Endothelial cell of umbilical vein (primary cell): ENCODE data around the gene BTN1A1. TPM values are rescaled to one million over a fixed set of nuclear protein-coding genes. Genes with fewer than 3 reads are reported as not detected.

Source experiments
- BruUV-seq: library from RNA; stranded (reverse); fragments of 400-500 nt; replicated peaks from 2 replicates; lab custom pipeline; 2021; lab: Mats Ljungman, UMichigan
- CTCF ChIA-PET: fragments of 300-600, 350-600 bp; sonication (Branson Sonifier 250); formaldehyde crosslinking; loops from one replicate; lab custom pipeline; 2021; ENCODE audit warnings: antibody characterized with exemption, inconsistent platforms; lab: Charles Lee
- POLR2A ChIA-PET: fragments of 300-600, 350-600 bp; sonication (Branson Sonifier 250); formaldehyde crosslinking; loops from one replicate; lab custom pipeline; 2021; ENCODE audit warnings: antibody characterized with exemption, inconsistent platforms; lab: Charles Lee
- DNase-seq: peaks from one replicate; pipeline ENCODE4 v3.0.0-alpha.2; 2011; ENCODE audit warnings: low read depth, low spot score
- FAIRE-seq: peaks from 2 replicates; lab custom pipeline; 2011; peaks lifted over from hg19 to GRCh38; lab: Jason Lieb, UNC
- H2AFZ ChIP-seq: 2 replicates; pipeline ENCODE4 v1.6.0; 2012; ENCODE audit warnings: low read depth, low read length, control low read depth, inconsistent platforms
- H3K27ac ChIP-seq: 2 replicates; pipeline ENCODE4 v1.5.1; 2011; ENCODE audit warnings: low read depth, mild to moderate bottlenecking, control low read depth, low read length, moderate library complexity; ENCODE audit not compliant: insufficient read depth
- H3K27me3 ChIP-seq, 2 experiments: 2 replicates each; pipeline versions ENCODE4 v1.6.0 to v1.6.1; 2011; ENCODE audit warnings: low read length in 2 of 2, mixed read lengths in 1 of 2; ENCODE audit not compliant: control insufficient read depth in 2 of 2, insufficient read depth in 2 of 2
- H3K36me3 ChIP-seq, 2 experiments: 2 replicates in 1 of 2; 3 replicates in 1 of 2; pipeline ENCODE4 v1.5.1; 2011; ENCODE audit warnings: low read length in 2 of 2, mild to moderate bottlenecking in 1 of 2, moderate library complexity in 1 of 2; ENCODE audit not compliant: control insufficient read depth in 2 of 2, insufficient read depth in 2 of 2; ENCODE audit errors: extremely low read depth in 1 of 2
- H3K4me1 ChIP-seq: 3 replicates; pipeline ENCODE4 v1.5.1; 2011; ENCODE audit warnings: mild to moderate bottlenecking, low read length; ENCODE audit not compliant: control insufficient read depth, insufficient read depth; ENCODE audit errors: extremely low read depth
- H3K4me2 ChIP-seq: 2 replicates; pipeline ENCODE4 v1.6.1; 2011; ENCODE audit warnings: low read length, control low read depth, mixed read lengths; ENCODE audit not compliant: insufficient read depth
- H3K4me3 ChIP-seq, 3 experiments: fragments of 200-600 bp in 1 of 3; sonication (generic), shearing (Covaris generic) in 1 of 3; replicated peaks in 1 of 3; 2 replicates each; pipeline ENCODE4 v1.5.1; 2011 to 2016; ENCODE audit warnings: control low read depth in 3 of 3, low read length in 3 of 3, mild to moderate bottlenecking in 2 of 3, inconsistent platforms in 1 of 3, low read depth in 1 of 3, moderate library complexity in 1 of 3; ENCODE audit not compliant: insufficient read depth in 1 of 3
- H3K79me2 ChIP-seq: 2 replicates; pipeline ENCODE4 v1.6.0; 2012; ENCODE audit warnings: low read length, inconsistent platforms; ENCODE audit not compliant: control insufficient read depth, insufficient read depth
- H3K9ac ChIP-seq: replicated peaks from 2 replicates; pipeline ENCODE3; 2011; ENCODE audit warnings: low read length, control low read depth; ENCODE audit not compliant: insufficient read depth; ENCODE audit errors: extremely low read depth
- H3K9me1 ChIP-seq: replicated peaks from 3 replicates; pipeline ENCODE4 v1.6.0; 2011; ENCODE audit warnings: mild to moderate bottlenecking, low read length; ENCODE audit not compliant: control insufficient read depth, insufficient read depth; ENCODE audit errors: extremely low read depth
- H3K9me3 ChIP-seq: replicated peaks from 2 replicates; pipeline ENCODE4 v1.5.1; 2012; ENCODE audit warnings: low read length, inconsistent platforms; ENCODE audit not compliant: control insufficient read depth, insufficient read depth
- H4K20me1 ChIP-seq: replicated peaks from 2 replicates; pipeline ENCODE3; 2011; ENCODE audit warnings: mild to moderate bottlenecking, low read length; ENCODE audit not compliant: control insufficient read depth, insufficient read depth; ENCODE audit errors: extremely low read depth
- EZH2 ChIP-seq: IDR thresholded peaks from 2 replicates; pipeline ENCODE4 v1.6.1; 2012; ENCODE audit warnings: borderline replicate concordance, low read depth, mild to moderate bottlenecking, moderate library complexity, low read length, inconsistent platforms; ENCODE audit not compliant: severe bottlenecking
- FOS ChIP-seq: IDR thresholded peaks from 2 replicates; pipeline ENCODE4 v1.6.1; 2011; ENCODE audit warnings: mild to moderate bottlenecking, low read length, moderate library complexity, borderline replicate concordance; ENCODE audit not compliant: insufficient read depth
- GATA2 ChIP-seq: IDR thresholded peaks from 2 replicates; pipeline ENCODE4 v1.7.0; 2011; ENCODE audit warnings: low read depth, mild to moderate bottlenecking, moderate library complexity, mixed read lengths, low read length; ENCODE audit not compliant: insufficient read length, insufficient read depth
- JUN ChIP-seq: IDR thresholded peaks from 2 replicates; pipeline ENCODE4 v1.6.1; 2011; ENCODE audit warnings: borderline replicate concordance, low read depth; ENCODE audit not compliant: insufficient read length, insufficient read depth
- MAX ChIP-seq: IDR thresholded peaks from 2 replicates; pipeline ENCODE4 v1.6.1; 2011; ENCODE audit not compliant: insufficient read depth, insufficient read length
- MYC ChIP-seq: IDR thresholded peaks from one replicate; pipeline ENCODE4 v1.6.1; 2011; ENCODE audit warnings: mild to moderate bottlenecking, low read depth, low read length
- POLR2A ChIP-seq: IDR thresholded peaks from 2 replicates; pipeline ENCODE4 v1.6.1; 2012; ENCODE audit warnings: low read depth, mild to moderate bottlenecking, control low read depth, low read length
- POLR2AphosphoS5 ChIP-seq: IDR thresholded peaks from 2 replicates; pipeline ENCODE4 v1.6.1; 2012; ENCODE audit warnings: low read depth, mild to moderate bottlenecking, control low read depth, low read length, moderate library complexity; ENCODE audit not compliant: insufficient read depth
- dilution Hi-C: fragments of 300-500 bp; cut with MboI; formaldehyde crosslinking; loops from one replicate; pipeline ENCODE4 v1.15.0; 2019; ENCODE audit warnings: low sequenced_read_pairs; ENCODE audit not compliant: extremely low pct_ligation_motif_present
- intact Hi-C: fragments of 100-400 bp; cut with micrococcal nuclease; formaldehyde crosslinking; loops from one replicate; pipeline ENCODE4 v1.10.0; 2022
- polyA plus RNA-seq, 4 experiments: library from polyadenylated mRNA; depleted of rRNA in 3 of 4; stranded (reverse) in 3 of 4; unstranded in 1 of 4; fragments of >200 nt; gene quantifications; 2 replicates each; pipeline versions ENCODE4 v1.2.1 to v1.2.3, GENCODE V29; 2011 to 2012; ENCODE audit warnings: missing spikeins in 1 of 4
- total RNA-seq: library from RNA; stranded (reverse); gene quantifications from 2 replicates; pipeline ENCODE4 v1.2.3, GENCODE V29; 2021
- TF ChIP-seq, protein P1 (sequence below), 2 donors: IDR thresholded peaks; 1 replicate in 1 of 2; 2 replicates in 1 of 2; pipeline ENCODE4 v1.5.1; 2011; ENCODE audit warnings: low read length in 2 of 2, mild to moderate bottlenecking in 2 of 2, moderate library complexity in 2 of 2, control low read depth in 1 of 2, inconsistent platforms in 1 of 2, low read depth in 1 of 2; ENCODE audit not compliant: insufficient read depth in 1 of 2; ENCODE audit errors: extremely low read depth in 1 of 2

Gene BTN1A1
- total and polyA plus RNA-seq, 2 donors (not counting 3 experiments of a cell fraction or from before 2014, with no cell fraction given), result not detected

GRCh38 chr6:26470643-26471042 is 29.5 kb upstream of the BTN1A1 start:
- peaks cover 10 to 22% of the 10 kb centered on the region in 2 experiments for H3K36me3 ChIP-seq
- POLR2A ChIA-PET, result no interaction called here
- CTCF ChIA-PET, result no interaction called here
- no peak overlapping the region for H3K9ac ChIP-seq
- no peaks in the 10 kb centered on the region for H3K79me2 ChIP-seq
- no peak overlapping the region for H2AFZ ChIP-seq
- no peak overlapping the region for H3K27ac ChIP-seq
- intact Hi-C loops (no loop called here), dilution Hi-C loops (no loop called here)
- H3K4me1 ChIP-seq, result peaks cover 15% of the 10 kb centered on the region
- H3K4me2 ChIP-seq, result no peak overlapping the region
- H3K9me1 ChIP-seq, result no peaks in the 10 kb centered on the region
- no peak overlapping the region for H3K4me3 ChIP-seq
- no peak for DNase-seq
- no peaks in the 10 kb centered on the region for H3K9me3 ChIP-seq
- no peaks in the 10 kb centered on the region for H3K27me3 ChIP-seq
- no peak for TF ChIP-seq EZH2
- TF ChIP-seq POLR2A, result no peak
- TF ChIP-seq JUN, result no peak
- no peak for TF ChIP-seq MAX
- no peak for TF ChIP-seq POLR2AphosphoS5
- no peak for TF ChIP-seq MYC
- TF ChIP-seq GATA2, result no peak
- TF ChIP-seq, protein P1, sequence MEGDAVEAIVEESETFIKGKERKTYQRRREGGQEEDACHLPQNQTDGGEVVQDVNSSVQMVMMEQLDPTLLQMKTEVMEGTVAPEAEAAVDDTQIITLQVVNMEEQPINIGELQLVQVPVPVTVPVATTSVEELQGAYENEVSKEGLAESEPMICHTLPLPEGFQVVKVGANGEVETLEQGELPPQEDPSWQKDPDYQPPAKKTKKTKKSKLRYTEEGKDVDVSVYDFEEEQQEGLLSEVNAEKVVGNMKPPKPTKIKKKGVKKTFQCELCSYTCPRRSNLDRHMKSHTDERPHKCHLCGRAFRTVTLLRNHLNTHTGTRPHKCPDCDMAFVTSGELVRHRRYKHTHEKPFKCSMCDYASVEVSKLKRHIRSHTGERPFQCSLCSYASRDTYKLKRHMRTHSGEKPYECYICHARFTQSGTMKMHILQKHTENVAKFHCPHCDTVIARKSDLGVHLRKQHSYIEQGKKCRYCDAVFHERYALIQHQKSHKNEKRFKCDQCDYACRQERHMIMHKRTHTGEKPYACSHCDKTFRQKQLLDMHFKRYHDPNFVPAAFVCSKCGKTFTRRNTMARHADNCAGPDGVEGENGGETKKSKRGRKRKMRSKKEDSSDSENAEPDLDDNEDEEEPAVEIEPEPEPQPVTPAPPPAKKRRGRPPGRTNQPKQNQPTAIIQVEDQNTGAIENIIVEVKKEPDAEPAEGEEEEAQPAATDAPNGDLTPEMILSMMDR (IDR thresholded peaks at IDR 0.05; ENCODE audit: extremely low read depth in 1 of 2, insufficient read depth in 1 of 2, low read depth in 1 of 2, low read length in 2 of 2), result no peak
- TF ChIP-seq FOS, result no peak
- no TSS peak for BruUV-seq
- no peak for FAIRE-seq
- no peaks in the 10 kb centered on the region for H4K20me1 ChIP-seq
